SK-N-SH treated with all-trans-retinoic acid at 6 μM for 48 hours (cell line): ENCODE data around the gene FLYWCH2.

ENCODE experiments used
- ARNTL ChIP-seq: fragments of 450-650 bp; formaldehyde crosslinking; IDR thresholded peaks from 2 replicates; pipeline ENCODE4 v1.5.0; 2020; ENCODE audit warnings: low read depth, mild to moderate bottlenecking, moderate library complexity, borderline replicate concordance
- CSDC2 ChIP-seq: fragments of 250-450 bp; sonication (Bioruptor Pico); IDR thresholded peaks from 2 replicates; pipeline ENCODE4 v1.5.0; 2020; ENCODE audit warnings: mild to moderate bottlenecking, moderate library complexity
- ESRRG ChIP-seq: fragments of 250-450 bp; sonication (Bioruptor Pico); IDR thresholded peaks from 2 replicates; pipeline ENCODE4 v1.6.1; 2021; ENCODE audit warnings: mild to moderate bottlenecking
- GLIS3 ChIP-seq: fragments of 250-450 bp; sonication (Bioruptor Pico); IDR thresholded peaks from 2 replicates; pipeline ENCODE4 v1.5.0; 2020; ENCODE audit warnings: mild to moderate bottlenecking, moderate library complexity
- ISL1 ChIP-seq: fragments of 250-450 bp; sonication (Bioruptor Pico); IDR thresholded peaks from 2 replicates; pipeline ENCODE4 v2.1.2; 2022; ENCODE audit warnings: mild to moderate bottlenecking, moderate library complexity
- PPARA ChIP-seq: fragments of 250-450 bp; sonication (Bioruptor Pico); IDR thresholded peaks from 2 replicates; pipeline ENCODE4 v1.5.0; 2020; ENCODE audit warnings: mild to moderate bottlenecking, borderline replicate concordance
- RARB ChIP-seq: fragments of 250-450 bp; sonication (Bioruptor Pico); IDR thresholded peaks from 2 replicates; pipeline ENCODE4 v1.8.0; 2021; ENCODE audit warnings: mild to moderate bottlenecking, moderate library complexity
- TSHZ2 ChIP-seq: fragments of 250-450 bp; sonication (Bioruptor Pico); IDR thresholded peaks from 2 replicates; pipeline ENCODE4 v1.5.0; 2020; ENCODE audit warnings: mild to moderate bottlenecking, moderate library complexity
- ZFP3 ChIP-seq: fragments of 250-450 bp; sonication (Bioruptor Pico); IDR thresholded peaks from 2 replicates; pipeline ENCODE4 v1.5.0; 2020; ENCODE audit warnings: mild to moderate bottlenecking, moderate library complexity
- ZNF565 ChIP-seq: fragments of 450-650 bp; formaldehyde crosslinking; conservative IDR thresholded peaks from 2 replicates; pipeline ENCODE4 v1.5.0; 2020; ENCODE audit warnings: low read depth, mild to moderate bottlenecking, moderate library complexity
- TF ChIP-seq, protein P1 (sequence below): fragments of 250-450 bp; sonication (Bioruptor Pico); IDR thresholded peaks from 2 replicates; pipeline ENCODE4 v1.8.0; 2020; ENCODE audit warnings: mild to moderate bottlenecking, moderate library complexity, borderline replicate concordance

GRCh38 chr16:2929693-2930092 lies 46.7 kb downstream of the FLYWCH2 start:
- TF ChIP-seq ZNF565 (CRISPR knock-in tag) (no peak), ARNTL (no peak), CSDC2 (CRISPR knock-in tag) (no peak), ESRRG (no peak), PPARA (CRISPR knock-in tag) (no peak), ISL1 (CRISPR knock-in tag) (no peak), RARB (no peak), GLIS3 (no peak), ZFP3 (CRISPR knock-in tag) (no peak), TSHZ2 (no peak)
- TF ChIP-seq, protein P1, sequence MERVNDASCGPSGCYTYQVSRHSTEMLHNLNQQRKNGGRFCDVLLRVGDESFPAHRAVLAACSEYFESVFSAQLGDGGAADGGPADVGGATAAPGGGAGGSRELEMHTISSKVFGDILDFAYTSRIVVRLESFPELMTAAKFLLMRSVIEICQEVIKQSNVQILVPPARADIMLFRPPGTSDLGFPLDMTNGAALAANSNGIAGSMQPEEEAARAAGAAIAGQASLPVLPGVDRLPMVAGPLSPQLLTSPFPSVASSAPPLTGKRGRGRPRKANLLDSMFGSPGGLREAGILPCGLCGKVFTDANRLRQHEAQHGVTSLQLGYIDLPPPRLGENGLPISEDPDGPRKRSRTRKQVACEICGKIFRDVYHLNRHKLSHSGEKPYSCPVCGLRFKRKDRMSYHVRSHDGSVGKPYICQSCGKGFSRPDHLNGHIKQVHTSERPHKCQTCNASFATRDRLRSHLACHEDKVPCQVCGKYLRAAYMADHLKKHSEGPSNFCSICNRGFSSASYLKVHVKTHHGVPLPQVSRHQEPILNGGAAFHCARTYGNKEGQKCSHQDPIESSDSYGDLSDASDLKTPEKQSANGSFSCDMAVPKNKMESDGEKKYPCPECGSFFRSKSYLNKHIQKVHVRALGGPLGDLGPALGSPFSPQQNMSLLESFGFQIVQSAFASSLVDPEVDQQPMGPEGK (CRISPR knock-in tag), result no peak
